Common myeloid progenitor, CD34-positive (primary cell): Measurements from ENCODE around the gene HPGDS.
A peak's percentile ranks its signal among the peaks of the same experiment; 100 is the strongest.

Source experiments
- CTCF ChIA-PET: fragments of 350-600 bp; sonication (Branson Sonifier 250); formaldehyde crosslinking; loops from one replicate; lab custom pipeline; 2021; ENCODE audit warnings: antibody characterized with exemption; lab: Charles Lee
- POLR2A ChIA-PET: fragments of 350-600 bp; sonication (Branson Sonifier 250); formaldehyde crosslinking; loops from one replicate; lab custom pipeline; 2021; ENCODE audit warnings: antibody characterized with exemption; lab: Charles Lee
- DNase-seq, 3 donors: peaks; one replicate each; pipeline versions ENCODE4 v3.0.0 to v3.0.0-alpha.2; 2013
- H3K27ac ChIP-seq, 2 experiments: 1 replicate in 1 of 2; 2 replicates in 1 of 2; pipeline ENCODE4 v1.7.0; 2013; ENCODE audit warnings: inconsistent platforms in 2 of 2, low read length in 2 of 2, mild to moderate bottlenecking in 2 of 2, low read depth in 1 of 2, moderate library complexity in 1 of 2; ENCODE audit not compliant: severe bottlenecking in 2 of 2, insufficient read depth in 1 of 2, poor library complexity in 1 of 2
- H3K27me3 ChIP-seq, 5 experiments: replicated peaks in 2 of 5; 1 replicate in 3 of 5; 2 replicates in 2 of 5; pipeline versions ENCODE4 v1.6.1 to v1.7.0; 2013; ENCODE audit warnings: low read length in 4 of 5, mild to moderate bottlenecking in 2 of 5, moderate library complexity in 2 of 5, inconsistent platforms in 1 of 5; ENCODE audit not compliant: insufficient read depth in 5 of 5, control insufficient read depth in 4 of 5
- H3K36me3 ChIP-seq, 4 experiments: 1 replicate in 2 of 4; 2 replicates in 2 of 4; pipeline versions ENCODE4 v1.6.1 to v1.7.0; 2013; ENCODE audit warnings: low read length in 3 of 4, control low read depth in 1 of 4, mild to moderate bottlenecking in 1 of 4; ENCODE audit not compliant: control insufficient read depth in 4 of 4, insufficient read depth in 4 of 4
- H3K4me1 ChIP-seq, 4 experiments: 1 replicate in 3 of 4; 2 replicates in 1 of 4; pipeline versions ENCODE4 v1.6.1 to v1.7.1; 2013; ENCODE audit warnings: low read length in 3 of 4, mild to moderate bottlenecking in 3 of 4, control low read depth in 1 of 4, inconsistent platforms in 1 of 4, moderate library complexity in 1 of 4; ENCODE audit not compliant: control insufficient read depth in 4 of 4, insufficient read depth in 4 of 4; ENCODE audit errors: control extremely low read depth in 1 of 4
- H3K4me3 ChIP-seq, 7 experiments: 1 replicate in 4 of 7; 2 replicates in 3 of 7; pipeline versions ENCODE4 v1.5.1 to v1.7.0; 2013; ENCODE audit warnings: mild to moderate bottlenecking in 7 of 7, low read length in 6 of 7, moderate library complexity in 6 of 7, inconsistent platforms in 2 of 7, low read depth in 2 of 7, control low read depth in 1 of 7; ENCODE audit not compliant: insufficient read depth in 4 of 7, control insufficient read depth in 1 of 7; ENCODE audit errors: extremely low read depth in 1 of 7
- H3K9me3 ChIP-seq, 5 experiments: 1 replicate in 4 of 5; 2 replicates in 1 of 5; pipeline versions ENCODE4 v1.6.1 to v1.7.1; 2013; ENCODE audit warnings: low read length in 4 of 5, mild to moderate bottlenecking in 2 of 5, inconsistent platforms in 1 of 5, low read depth in 1 of 5, moderate library complexity in 1 of 5; ENCODE audit not compliant: control insufficient read depth in 4 of 5, insufficient read depth in 2 of 5; ENCODE audit errors: control extremely low read depth in 1 of 5
- WGBS: methylation state at CpG from one replicate; pipeline ENCODE4 v1.1.5; 2013; ENCODE audit not compliant: insufficient coverage; 5-methylcytosine and 5-hydroxymethylcytosine counted together

Gene HPGDS

GRCh38 chr4:94307231-94307871, 35.3 kb downstream of the HPGDS start:
- Histone ChIP-seq H3K9me3 (no peaks in the 10 kb centered on the region), H3K27ac (no peak overlapping the region), H3K36me3 (no peaks in the 10 kb centered on the region), H3K27me3 (no peaks in the 10 kb centered on the region), H3K4me1 (peaks cover 0 to 4% (median 2%) of the 10 kb centered on the region in 4 experiments), H3K4me3 (no peak overlapping the region)
- 100% methylated on average over 2 of the region's 4 CpGs for WGBS
- DNase-seq: peak in 1 of 3 donors; percentile 6
- ChIA-PET CTCF (no interaction called here), POLR2A (interaction anchor here (0.6 kb wide), 1 partner anchor 63 kb away, joined by 3 read pairs; no protein-coding TSS in a partner anchor)

- H3K27ac ChIP-seq: no peak overlapping the region
- H3K9me3 ChIP-seq: no peaks in the 10 kb centered on the region
- H3K36me3 ChIP-seq: no peaks in the 10 kb centered on the region
- no peak for DNase-seq
- no peaks in the 10 kb centered on the region for H3K27me3 ChIP-seq
- ChIA-PET POLR2A (no interaction called here), CTCF (interaction anchor here (1.1 to 5.5 kb wide), 5 partner anchors 20 to 100 kb away, joined by 3 to 32 read pairs (median 11); no protein-coding TSS in a partner anchor)
- peaks cover 0 to 4% (median 2%) of the 10 kb centered on the region in 4 experiments for H3K4me1 ChIP-seq
- 100% methylated on average over 1 of the region's 3 CpGs for WGBS
- no peak overlapping the region for H3K4me3 ChIP-seq
Observed at GRCh38 chr4:94306713-94307112, 35.9 kb downstream of the HPGDS start.

- POLR2A ChIA-PET: no interaction called here
- H3K36me3 ChIP-seq: no peaks in the 10 kb centered on the region
- no peaks in the 10 kb centered on the region for H3K27me3 ChIP-seq
- H3K27ac ChIP-seq: no peak overlapping the region
- peaks cover 0 to 4% (median 2%) of the 10 kb centered on the region in 4 experiments for H3K4me1 ChIP-seq
- WGBS: 100% methylated on average over 1 of the region's 5 CpGs
- H3K4me3 ChIP-seq: no peak overlapping the region
- peak in 1 of 3 donors; percentile 6 for DNase-seq
- no peaks in the 10 kb centered on the region for H3K9me3 ChIP-seq
- CTCF ChIA-PET: interaction anchor here (1.0 to 5.5 kb wide), 12 partner anchors 16 to 101 kb away, joined by 3 to 32 read pairs (median 6); no protein-coding TSS in a partner anchor
Observed at GRCh38 chr4:94305466-94306225, 37.0 kb downstream of the HPGDS start.

GRCh38 chr4:94304365-94304971, 38.2 kb downstream of the HPGDS start:
- ChIA-PET POLR2A (no interaction called here), CTCF (interaction anchor here (1.1 to 5.5 kb wide), 8 partner anchors 22 to 102 kb away, joined by 3 to 32 read pairs (median 10); no protein-coding TSS in a partner anchor)
- H3K4me1 ChIP-seq: peaks cover 0 to 4% (median 2%) of the 10 kb centered on the region in 4 experiments
- no peaks in the 10 kb centered on the region for H3K27me3 ChIP-seq
- no peaks in the 10 kb centered on the region for H3K9me3 ChIP-seq
- no peaks in the 10 kb centered on the region for H3K36me3 ChIP-seq
- no peak overlapping the region for H3K4me3 ChIP-seq
- H3K27ac ChIP-seq: no peak overlapping the region
- WGBS: 100% methylated on average over 1 of the region's 2 CpGs
- DNase-seq: peak; percentile 49 to 75 (median 61)

GRCh38 chr4:94302191-94302590, 40.4 kb downstream of the HPGDS start:
- H3K36me3 ChIP-seq: no peaks in the 10 kb centered on the region
- H3K27ac ChIP-seq: no peak overlapping the region
- no peak overlapping the region for H3K4me3 ChIP-seq
- no peak for DNase-seq
- no peaks in the 10 kb centered on the region for H3K9me3 ChIP-seq
- ChIA-PET POLR2A (no interaction called here), CTCF (interaction anchor here (1.0 to 5.5 kb wide), 6 partner anchors 22 to 105 kb away, joined by 3 to 32 read pairs (median 4); partner anchors contain the start of gene HPGDS)
- H3K27me3 ChIP-seq: no peaks in the 10 kb centered on the region
- WGBS: no CpG with 5 or more reads among the region's 2 CpGs
- peaks cover 0 to 4% (median 2%) of the 10 kb centered on the region in 4 experiments for H3K4me1 ChIP-seq

- DNase-seq: no peak
- 100% methylated on average over 1 of the region's 4 CpGs for WGBS
- CTCF ChIA-PET: no interaction called here
- Histone ChIP-seq H3K4me1 (no peaks in the 10 kb centered on the region), H3K9me3 (no peaks in the 10 kb centered on the region), H3K27me3 (no peaks in the 10 kb centered on the region), H3K27ac (no peak overlapping the region), H3K4me3 (no peak overlapping the region), H3K36me3 (no peaks in the 10 kb centered on the region)
- POLR2A ChIA-PET: no interaction called here
Observed at GRCh38 chr4:94298725-94299252, 43.8 kb downstream of the HPGDS start.
